CD4-positive, CD25-positive, alpha-beta regulatory T cell (primary cell): ENCODE data around the gene ENO2. TPM values are rescaled to one million over a fixed set of nuclear protein-coding genes. Genes with fewer than 3 reads are reported as not detected.

Experiments
- ATAC-seq, 2 donors: fragments of 150-1000 bp; cut with Tn5 transposase; one replicate each; pipeline ENCODE4 v1.10.0; 2021; ENCODE audit warnings: low read depth in 2 of 2, moderate number of reproducible peaks in 2 of 2, moderate library complexity in 1 of 2
- DNase-seq, 3 donors: peaks; one replicate each; pipeline versions ENCODE4 v3.0.0 to v3.0.0-alpha.2; 2012 to 2022; ENCODE audit warnings: mixed read lengths in 1 of 3
- H3K27ac ChIP-seq: one replicate; pipeline ENCODE4 v1.7.0; 2013; ENCODE audit warnings: mild to moderate bottlenecking, low read length; ENCODE audit not compliant: insufficient read depth, poor library complexity, severe bottlenecking
- H3K27me3 ChIP-seq: one replicate; pipeline ENCODE4 v1.7.0; 2013; ENCODE audit warnings: low read length; ENCODE audit not compliant: control insufficient read depth, insufficient read depth
- H3K36me3 ChIP-seq: one replicate; pipeline ENCODE4 v1.7.0; 2013; ENCODE audit warnings: mild to moderate bottlenecking, low read length, moderate library complexity; ENCODE audit not compliant: control insufficient read depth, insufficient read depth
- H3K4me1 ChIP-seq: 2 replicates; pipeline ENCODE4 v1.7.0; 2013; ENCODE audit warnings: mild to moderate bottlenecking, low read length; ENCODE audit not compliant: insufficient read depth, control insufficient read depth, poor library complexity, severe bottlenecking
- H3K4me3 ChIP-seq: one replicate; pipeline ENCODE4 v1.7.0; 2013; ENCODE audit warnings: low read depth, mild to moderate bottlenecking, low read length, moderate library complexity
- H3K9me3 ChIP-seq, 2 experiments: 1 replicate in 1 of 2; 2 replicates in 1 of 2; pipeline ENCODE4 v1.7.0; 2013; ENCODE audit warnings: low read length in 2 of 2, mild to moderate bottlenecking in 1 of 2, moderate library complexity in 1 of 2; ENCODE audit not compliant: control insufficient read depth in 2 of 2
- H3K27ac Mint-ChIP-seq, 3 donors: one replicate each; pipeline ENCODE4 v1.8.0; 2020 to 2022; ENCODE audit warnings: mild to moderate bottlenecking in 3 of 3, mixed read lengths in 3 of 3, moderate library complexity in 2 of 3
- H3K27me3 Mint-ChIP-seq: one replicate; pipeline ENCODE4 v1.8.0; 2022; ENCODE audit warnings: mild to moderate bottlenecking, mixed read lengths
- H3K36me3 Mint-ChIP-seq: one replicate; pipeline ENCODE4 v1.8.0; 2020; ENCODE audit warnings: mixed read lengths
- H3K4me1 Mint-ChIP-seq, 4 donors: one replicate each; pipeline ENCODE4 v1.8.0; 2020 to 2022; ENCODE audit warnings: mixed read lengths in 4 of 4, mild to moderate bottlenecking in 1 of 4
- H3K4me3 Mint-ChIP-seq, 4 donors: one replicate each; pipeline ENCODE4 v1.8.0; 2020 to 2022; ENCODE audit warnings: mild to moderate bottlenecking in 4 of 4, mixed read lengths in 4 of 4, moderate library complexity in 3 of 4
- H3K9me3 Mint-ChIP-seq, 7 donors: one replicate each; pipeline ENCODE4 v1.8.0; 2020 to 2022; ENCODE audit warnings: mixed read lengths in 7 of 7, mild to moderate bottlenecking in 3 of 7, moderate library complexity in 2 of 7
- polyA plus RNA-seq, 4 donors: library from polyadenylated mRNA; unstranded; fragments of 300-500 nt; fragmentation: Illumina TruSeq; gene quantifications; one replicate each; pipeline ENCODE4 v1.2.3, GENCODE V29; 2021
- total RNA-seq: library from RNA; stranded (reverse); gene quantifications from one replicate; pipeline ENCODE4 v1.2.3, GENCODE V29; 2022

Gene ENO2
- total and polyA plus RNA-seq, 5 donors from 2014 or later = 18.1 to 88.2 (median 23.2) TPM

GRCh38 chr12:6928022-6928702 is 13.8 kb downstream of the ENO2 start:
- H3K27me3 ChIP-seq = no peaks in the 10 kb centered on the region
- H3K27ac ChIP-seq = peak overlapping the region; percentile 75
- H3K36me3 ChIP-seq = no peaks in the 10 kb centered on the region
- peaks cover 37% of the 10 kb centered on the region for H3K4me1 ChIP-seq
- no peak overlapping the region for H3K4me3 ChIP-seq
- Mint-ChIP-seq H3K4me1 (peaks cover 10 to 64% (median 41%) of the 10 kb centered on the region in 4 donors), H3K36me3 (no peaks in the 10 kb centered on the region), H3K27me3 (no peaks in the 10 kb centered on the region), H3K9me3 (no peaks in the 10 kb centered on the region), H3K27ac (peak overlapping the region; percentile 94 to 95 (median 94)), H3K4me3 (peak overlapping the region; percentile 74 to 94 (median 90))
- H3K9me3 ChIP-seq = no peaks in the 10 kb centered on the region
- peak in 1 of 2 donors; percentile 3 for ATAC-seq
- DNase-seq = peak in 1 of 3 donors; percentile 31

GRCh38 chr12:6928703-6929407 is 14.5 kb downstream of the ENO2 start:
- H3K4me3 Mint-ChIP-seq = peak overlapping the region; percentile 74 to 94 (median 90)
- peak overlapping the region; percentile 53 for H3K4me3 ChIP-seq
- no peak for DNase-seq
- no peaks in the 10 kb centered on the region for H3K9me3 Mint-ChIP-seq
- H3K9me3 ChIP-seq = no peaks in the 10 kb centered on the region
- H3K27ac ChIP-seq = peak overlapping the region; percentile 75
- H3K4me1 Mint-ChIP-seq = peaks cover 10 to 69% (median 42%) of the 10 kb centered on the region in 4 donors
- H3K36me3 Mint-ChIP-seq = peaks cover 1% of the 10 kb centered on the region
- H3K4me1 ChIP-seq = peaks cover 37% of the 10 kb centered on the region
- no peaks in the 10 kb centered on the region for H3K27me3 ChIP-seq
- H3K36me3 ChIP-seq = no peaks in the 10 kb centered on the region
- no peak for ATAC-seq
- H3K27me3 Mint-ChIP-seq = no peaks in the 10 kb centered on the region
- peak overlapping the region; percentile 94 to 95 (median 94) for H3K27ac Mint-ChIP-seq

- Histone ChIP-seq H3K4me3 (peak overlapping the region; percentile 53), H3K27ac (peak overlapping the region; percentile 75), H3K36me3 (no peaks in the 10 kb centered on the region), H3K27me3 (no peaks in the 10 kb centered on the region), H3K9me3 (no peaks in the 10 kb centered on the region), H3K4me1 (peaks cover 29% of the 10 kb centered on the region)
- peak overlapping the region; percentile 74 to 94 (median 90) for H3K4me3 Mint-ChIP-seq
- no peak for ATAC-seq
- no peaks in the 10 kb centered on the region for H3K27me3 Mint-ChIP-seq
- peaks cover 10 to 68% (median 37%) of the 10 kb centered on the region in 4 donors for H3K4me1 Mint-ChIP-seq
- peak overlapping the region; percentile 94 to 95 (median 94) for H3K27ac Mint-ChIP-seq
- no peaks in the 10 kb centered on the region for H3K9me3 Mint-ChIP-seq
- H3K36me3 Mint-ChIP-seq = peaks cover 8% of the 10 kb centered on the region
- DNase-seq = no peak
Observed at GRCh38 chr12:6929466-6930452, 15.4 kb downstream of the ENO2 start.

- peak in 1 of 2 donors; percentile 14 for ATAC-seq
- Histone ChIP-seq H3K36me3 (peaks cover 5% of the 10 kb centered on the region), H3K27me3 (no peaks in the 10 kb centered on the region), H3K4me3 (peak overlapping the region; percentile 1), H3K4me1 (peaks cover 42% of the 10 kb centered on the region), H3K27ac (peak overlapping the region; percentile 38), H3K9me3 (no peaks in the 10 kb centered on the region)
- Mint-ChIP-seq H3K36me3 (peaks cover 12% of the 10 kb centered on the region), H3K4me1 (peaks cover 10 to 73% (median 41%) of the 10 kb centered on the region in 4 donors), H3K27me3 (no peaks in the 10 kb centered on the region), H3K9me3 (no peaks in the 10 kb centered on the region), H3K27ac (peak overlapping the region; percentile 70 to 92 (median 80)), H3K4me3 (peak overlapping the region in 3 of 4 donors; percentile 21 to 76 (median 55))
- DNase-seq = peak in 1 of 3 donors; percentile 69
Observed at GRCh38 chr12:6932766-6933165, 18.4 kb downstream of the ENO2 start.

- Mint-ChIP-seq H3K9me3 (no peaks in the 10 kb centered on the region), H3K4me1 (peaks cover 10 to 73% (median 41%) of the 10 kb centered on the region in 4 donors), H3K27me3 (no peaks in the 10 kb centered on the region), H3K4me3 (peak overlapping the region in 3 of 4 donors; percentile 27 to 88 (median 32)), H3K36me3 (peaks cover 12% of the 10 kb centered on the region), H3K27ac (peak overlapping the region; percentile 89 to 92 (median 91))
- Histone ChIP-seq H3K36me3 (peaks cover 5% of the 10 kb centered on the region), H3K4me1 (peaks cover 42% of the 10 kb centered on the region), H3K27me3 (no peaks in the 10 kb centered on the region), H3K27ac (peak overlapping the region; percentile 20), H3K4me3 (no peak overlapping the region), H3K9me3 (no peaks in the 10 kb centered on the region)
- ATAC-seq = no peak
- DNase-seq = no peak
Observed at GRCh38 chr12:6934110-6934509, 19.7 kb downstream of the ENO2 start.

- H3K27me3 Mint-ChIP-seq = no peaks in the 10 kb centered on the region
- peak overlapping the region; percentile 91 to 97 (median 95) for H3K27ac Mint-ChIP-seq
- H3K4me1 ChIP-seq = peaks cover 34% of the 10 kb centered on the region
- peak overlapping the region; percentile 71 to 88 (median 73) for H3K4me3 Mint-ChIP-seq
- peaks cover 5% of the 10 kb centered on the region for H3K36me3 ChIP-seq
- ATAC-seq (no peak), DNase-seq (no peak)
- H3K36me3 Mint-ChIP-seq = peaks cover 12% of the 10 kb centered on the region
- no peaks in the 10 kb centered on the region for H3K9me3 Mint-ChIP-seq
- no peaks in the 10 kb centered on the region for H3K9me3 ChIP-seq
- peak overlapping the region; percentile 93 for H3K27ac ChIP-seq
- no peak overlapping the region for H3K4me3 ChIP-seq
- peaks cover 4 to 70% (median 30%) of the 10 kb centered on the region in 4 donors for H3K4me1 Mint-ChIP-seq
- H3K27me3 ChIP-seq = no peaks in the 10 kb centered on the region
Observed at GRCh38 chr12:6935371-6936193, 21.2 kb downstream of the ENO2 start.
